Measurements from ENCODE around the gene DEDD.

Gene DEDD

GRCh38 chr1:161153176-161153575 is 20.7 kb upstream of the DEDD start:
- TF ChIP-seq TAF1 (IDR thresholded peaks at IDR 0.05; ENCODE audit: low read depth) (no peak), YY1 (IDR thresholded peaks at IDR 0.05; ENCODE audit: low read depth) (no peak), NFIC (IDR thresholded peaks at IDR 0.05) (no peak), TCF12 (IDR thresholded peaks at IDR 0.05; ENCODE audit: low read depth) (no peak), EP300 (IDR thresholded peaks at IDR 0.05; ENCODE audit: borderline replicate concordance) (no peak), RAD21 (IDR thresholded peaks at IDR 0.05; ENCODE audit: low read depth) (no peak), USF1 (IDR thresholded peaks at IDR 0.05) (no peak)

GRCh38 chr1:161145832-161146231 is 13.4 kb upstream of the DEDD start:
- no peak for TF ChIP-seq CREB1 (IDR thresholded peaks at IDR 0.05; ENCODE audit: low read depth)
- no peak for TF ChIP-seq MAX (IDR thresholded peaks at IDR 0.05)
- no peak for TF ChIP-seq EP300 (IDR thresholded peaks at IDR 0.05; ENCODE audit: borderline replicate concordance)
- TF ChIP-seq USF1 (IDR thresholded peaks at IDR 0.05): no peak
- no peak for TF ChIP-seq CEBPB (IDR thresholded peaks at IDR 0.05)
- no peak for TF ChIP-seq TCF12 (IDR thresholded peaks at IDR 0.05; ENCODE audit: low read depth)
- no peak for TF ChIP-seq EGR1 (IDR thresholded peaks at IDR 0.05)
- TF ChIP-seq ZBTB7A (IDR thresholded peaks at IDR 0.05; ENCODE audit: low read depth): no peak
- no peak for TF ChIP-seq YY1 (IDR thresholded peaks at IDR 0.05; ENCODE audit: low read depth)
- TF ChIP-seq NFIC (IDR thresholded peaks at IDR 0.05): no peak
- TF ChIP-seq RAD21 (IDR thresholded peaks at IDR 0.05; ENCODE audit: low read depth): no peak
- no peak for TF ChIP-seq FOXM1 (IDR thresholded peaks at IDR 0.05; ENCODE audit: borderline replicate concordance, low read depth)
- no peak for TF ChIP-seq REST (IDR thresholded peaks at IDR 0.05; ENCODE audit: low read depth)
- TF ChIP-seq TAF1 (IDR thresholded peaks at IDR 0.05; ENCODE audit: low read depth): no peak
- no peak for TF ChIP-seq TEAD4 (IDR thresholded peaks at IDR 0.05)

- TF ChIP-seq MAX (IDR thresholded peaks at IDR 0.05): no peak
- no peak for TF ChIP-seq EP300 (IDR thresholded peaks at IDR 0.05; ENCODE audit: borderline replicate concordance)
Observed at GRCh38 chr1:161140755-161141400, 8.4 kb upstream of the DEDD start.

GRCh38 chr1:161139766-161140165 is 7.3 kb upstream of the DEDD start:
- TF ChIP-seq USF1 (IDR thresholded peaks at IDR 0.05): no peak
- TF ChIP-seq RAD21 (IDR thresholded peaks at IDR 0.05; ENCODE audit: low read depth): peak; percentile 46

- TF ChIP-seq USF1 (IDR thresholded peaks at IDR 0.05) (no peak), TEAD4 (IDR thresholded peaks at IDR 0.05) (no peak), MAX (IDR thresholded peaks at IDR 0.05) (no peak), FOXM1 (IDR thresholded peaks at IDR 0.05; ENCODE audit: borderline replicate concordance, low read depth) (no peak), CREB1 (IDR thresholded peaks at IDR 0.05; ENCODE audit: low read depth) (no peak), RAD21 (IDR thresholded peaks at IDR 0.05; ENCODE audit: low read depth) (no peak), YY1 (IDR thresholded peaks at IDR 0.05; ENCODE audit: low read depth) (no peak), ZBTB7A (IDR thresholded peaks at IDR 0.05; ENCODE audit: low read depth) (no peak), NFIC (IDR thresholded peaks at IDR 0.05) (no peak), TCF12 (IDR thresholded peaks at IDR 0.05; ENCODE audit: low read depth) (no peak), CEBPB (IDR thresholded peaks at IDR 0.05) (no peak), EP300 (IDR thresholded peaks at IDR 0.05; ENCODE audit: borderline replicate concordance) (no peak), EGR1 (IDR thresholded peaks at IDR 0.05) (no peak), REST (IDR thresholded peaks at IDR 0.05; ENCODE audit: low read depth) (no peak), TAF1 (IDR thresholded peaks at IDR 0.05; ENCODE audit: low read depth) (no peak)
Observed at GRCh38 chr1:161138431-161138830, 6.0 kb upstream of the DEDD start.

Measured in Ishikawa (cell line).